Inflammatory macrophage (primary cell): ENCODE results near the gene CAPRIN2.

ENCODE experiments used
- DNase-seq, 2 donors: peaks; one replicate each; pipeline ENCODE4 v3.0.0-alpha.2; 2020 to 2022

CAPRIN2 gene

GRCh38 chr12:30764251-30764650 lies 9.5 kb upstream of the CAPRIN2 start:
- no peak for DNase-seq

GRCh38 chr12:30763053-30763452 lies 8.3 kb upstream of the CAPRIN2 start:
- no peak for DNase-seq

- DNase-seq = no peak
Observed at GRCh38 chr12:30761730-30762129, 7.0 kb upstream of the CAPRIN2 start.

GRCh38 chr12:30757316-30757715 lies 2.6 kb upstream of the CAPRIN2 start:
- DNase-seq = no peak

DNA sequence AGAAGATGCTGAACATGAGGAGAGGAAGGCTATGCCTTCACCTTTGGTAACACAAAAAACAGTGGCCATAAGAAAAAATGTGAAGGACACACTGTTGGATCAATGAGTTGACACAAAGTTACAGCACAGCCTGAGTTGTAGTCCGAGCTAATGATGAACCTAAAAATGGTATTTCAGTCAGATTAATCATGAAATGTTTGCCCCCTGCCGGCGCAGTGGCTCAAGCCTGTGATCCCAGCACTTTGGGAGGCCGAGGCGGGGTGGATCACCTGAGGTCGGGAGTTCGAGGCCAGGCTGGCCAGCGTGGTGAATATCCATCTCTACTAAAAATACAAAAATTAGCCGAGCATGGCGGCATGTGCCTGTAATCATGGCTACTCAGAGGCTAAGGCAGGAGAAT lies 1.3 kb upstream of the CAPRIN2 start:
- DNase-seq = no peak

DNA sequence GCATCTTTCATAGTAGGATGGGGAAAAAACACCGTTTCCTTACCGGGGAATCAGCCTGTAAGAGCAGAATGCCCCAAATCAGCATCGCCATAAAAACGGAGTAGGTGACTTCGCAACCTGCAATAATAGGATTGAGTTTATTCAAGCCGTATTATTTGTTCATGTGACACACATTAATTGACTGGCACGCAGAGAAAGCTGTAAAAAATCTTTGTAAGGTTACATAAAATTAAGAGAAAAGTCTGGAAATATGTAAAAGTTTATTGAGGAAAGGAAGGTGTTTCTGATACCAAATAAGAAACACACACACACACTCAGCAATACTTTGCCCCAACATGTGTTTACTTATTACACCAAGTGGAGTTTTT lies 628 bp upstream of the CAPRIN2 start:
- no peak for DNase-seq

DNA sequence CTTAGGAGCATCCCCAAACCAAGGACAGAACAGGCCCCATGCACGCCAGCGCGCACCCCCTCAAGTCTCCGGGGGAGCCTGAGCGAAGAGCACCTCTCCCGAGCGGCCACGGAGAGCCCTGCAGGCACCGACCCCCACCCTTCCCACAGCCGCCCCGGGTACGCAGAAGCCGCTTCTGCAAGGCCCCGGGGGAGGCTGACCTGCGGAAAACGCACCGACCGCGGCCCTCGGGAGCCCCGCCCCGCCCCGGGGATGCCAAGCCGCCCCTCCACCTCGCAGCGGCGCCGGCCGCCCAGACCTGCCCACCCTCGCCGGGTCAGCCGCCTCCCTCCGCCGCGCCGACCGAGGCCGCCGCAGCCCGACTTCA lies 385 bp downstream of the CAPRIN2 start:
- DNase-seq = no peak

- peak; percentile 1 to 6 for DNase-seq
Observed at GRCh38 chr12:30753751-30754382, 884 bp downstream of the CAPRIN2 start.

DNA sequence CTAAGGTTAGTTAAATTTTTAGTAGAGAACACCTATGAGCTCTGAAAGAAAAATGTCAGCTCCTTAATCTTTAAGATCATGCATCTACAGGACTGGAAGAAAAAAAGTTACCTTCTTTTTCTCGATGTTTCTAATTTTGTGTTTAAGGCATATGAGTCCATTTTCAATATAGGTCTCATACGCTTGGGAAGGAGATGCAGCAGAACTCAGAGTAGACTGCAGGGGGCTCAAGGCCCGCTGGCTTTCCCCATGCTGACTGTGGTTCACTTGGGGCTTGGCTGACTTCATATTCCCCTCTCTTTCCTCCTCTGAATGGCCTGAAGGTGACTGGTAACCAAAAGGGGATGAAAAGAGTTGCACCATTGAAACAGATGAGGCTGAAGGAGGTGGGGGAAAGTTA lies 1.5 kb downstream of the CAPRIN2 start:
- peak in 1 of 2 donors; percentile 15 for DNase-seq

- DNase-seq = no peak
Observed at GRCh38 chr12:30752255-30752654, 2.5 kb downstream of the CAPRIN2 start.

DNA sequence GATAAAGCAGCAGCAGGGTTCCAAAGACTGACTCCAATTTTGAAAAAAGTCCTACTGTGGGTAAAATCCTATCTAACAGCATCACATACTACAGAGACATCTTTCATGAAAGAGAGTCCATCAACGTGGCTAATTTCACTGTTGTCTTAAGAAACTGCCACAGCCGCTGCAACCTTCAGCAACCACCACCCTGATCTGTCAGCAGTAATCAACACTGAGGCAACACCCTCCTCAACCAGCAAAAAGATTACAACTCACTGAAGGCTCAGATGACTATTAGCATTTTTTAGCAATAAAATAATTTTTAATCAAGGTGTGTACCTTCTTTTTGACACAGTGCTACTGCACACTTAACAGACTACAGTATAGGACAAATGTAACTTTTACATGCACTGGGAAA lies 6.6 kb downstream of the CAPRIN2 start:
- DNase-seq = no peak

- no peak for DNase-seq
Observed at GRCh38 chr12:30746190-30746589, 8.6 kb downstream of the CAPRIN2 start.

GRCh38 chr12:30744321-30744720 lies 10.4 kb downstream of the CAPRIN2 start:
- no peak for DNase-seq

GRCh38 chr12:30740274-30740673 lies 14.5 kb downstream of the CAPRIN2 start:
- no peak for DNase-seq

- no peak for DNase-seq
Observed at GRCh38 chr12:30739020-30739419, 15.7 kb downstream of the CAPRIN2 start.

GRCh38 chr12:30732954-30733637 lies 21.7 kb downstream of the CAPRIN2 start:
- DNase-seq = no peak

DNA sequence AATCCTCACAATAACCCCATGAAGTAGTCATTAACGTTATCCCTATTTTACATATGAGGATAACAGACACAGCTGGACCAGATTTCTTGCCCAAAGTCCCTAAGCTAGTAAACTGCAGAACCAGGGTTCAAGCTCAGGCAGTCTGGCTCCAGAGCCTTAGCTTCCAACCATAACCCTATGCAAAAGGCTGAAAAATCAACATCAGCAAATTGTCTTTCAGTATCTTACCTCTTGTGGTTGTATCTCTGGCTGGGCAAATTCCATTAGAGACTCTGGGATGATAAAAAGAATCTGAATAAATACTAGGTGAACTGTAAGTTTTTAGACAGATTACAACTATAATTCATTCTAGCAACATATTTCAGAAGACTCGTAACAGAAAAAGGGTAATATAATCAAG lies 24.7 kb downstream of the CAPRIN2 start:
- no peak for DNase-seq

DNA sequence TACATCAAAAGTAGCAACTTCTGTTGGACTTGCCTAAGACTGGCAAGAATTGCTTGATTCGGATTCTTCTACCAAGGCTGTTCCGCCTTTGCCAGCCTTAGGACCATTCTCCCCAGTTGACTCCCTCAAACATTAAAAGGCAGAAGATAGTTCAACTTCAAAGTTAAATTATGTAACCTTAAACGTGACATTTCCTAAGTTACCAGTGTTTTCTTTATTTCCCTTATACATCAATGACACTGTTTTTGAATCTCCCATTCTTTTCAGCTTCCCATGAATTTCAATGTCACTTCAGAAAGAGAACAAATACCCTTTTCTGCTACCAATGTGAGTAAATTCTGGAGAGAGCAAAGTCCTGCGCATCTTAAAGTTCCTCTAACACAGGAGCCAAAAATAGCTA lies 25.2 kb downstream of the CAPRIN2 start:
- DNase-seq = no peak

DNA sequence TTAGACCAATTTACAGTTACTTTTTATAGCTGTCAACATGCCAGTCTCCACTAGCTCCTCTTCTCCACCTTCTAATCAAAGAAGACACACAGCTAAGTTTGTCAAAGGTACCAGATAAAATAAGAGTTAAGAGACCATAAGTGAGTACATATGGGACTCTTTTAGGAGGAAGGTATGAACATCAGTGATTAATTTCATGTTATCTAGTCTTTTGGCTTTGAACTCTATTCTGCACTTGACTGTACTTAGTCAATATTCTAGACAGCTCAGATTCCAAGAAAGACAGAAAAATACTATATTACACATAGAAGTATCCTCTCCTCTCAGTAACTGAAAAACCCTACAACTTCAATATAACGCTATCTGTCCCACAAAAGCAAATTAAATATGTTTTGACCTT lies 28.1 kb downstream of the CAPRIN2 start:
- no peak for DNase-seq

- no peak for DNase-seq
Observed at GRCh38 chr12:30725739-30726138, 29.0 kb downstream of the CAPRIN2 start.

GRCh38 chr12:30719060-30719459 lies 35.7 kb downstream of the CAPRIN2 start:
- DNase-seq = no peak

- DNase-seq = no peak
Observed at GRCh38 chr12:30707613-30708342, 47.0 kb downstream of the CAPRIN2 start.

DNA sequence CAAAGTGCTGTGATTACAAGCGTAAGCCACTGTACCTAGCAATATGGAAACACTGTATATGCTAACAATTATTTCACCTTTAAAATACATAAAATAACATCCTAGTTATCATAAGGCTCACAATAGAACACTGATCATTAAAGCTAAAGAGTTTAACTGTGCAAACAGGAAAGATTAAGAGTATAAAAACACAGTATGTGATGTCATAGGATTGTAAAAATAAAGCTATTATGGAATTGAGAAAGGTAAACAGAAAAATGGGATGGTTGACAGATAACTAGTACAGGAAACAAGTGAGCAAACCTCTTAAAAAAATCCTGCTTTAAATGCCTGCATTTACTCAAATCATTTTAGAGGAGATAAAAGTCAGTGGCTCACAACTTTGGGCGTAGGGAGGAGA lies 48.3 kb downstream of the CAPRIN2 start:
- no peak for DNase-seq

DNA sequence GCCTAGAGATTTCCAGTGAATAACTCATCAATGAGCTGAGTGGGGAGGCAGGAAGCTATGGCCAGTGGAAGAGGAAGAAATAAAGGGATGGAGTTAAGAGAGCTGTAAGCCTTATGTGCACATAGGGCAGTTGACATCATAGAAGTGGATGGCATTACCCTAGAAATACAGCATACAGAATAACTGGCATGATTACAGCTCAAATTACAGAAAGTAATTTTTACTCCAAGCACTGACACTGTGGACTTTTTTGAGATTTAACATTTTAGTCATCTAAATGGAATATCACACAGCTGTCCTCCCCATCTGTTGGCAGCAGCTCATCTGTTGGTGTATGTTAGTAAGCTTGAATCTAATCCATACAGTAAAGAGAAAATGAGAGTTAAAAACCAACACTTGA lies 53.7 kb downstream of the CAPRIN2 start:
- no peak for DNase-seq
